ENCODE data around the gene CCRL2.
"Not testable (repeated sequence)": the region's sequence is repeated elsewhere in the genome, so short reads cannot be mapped to it uniquely, and the experiment has no call there.

DNA sequence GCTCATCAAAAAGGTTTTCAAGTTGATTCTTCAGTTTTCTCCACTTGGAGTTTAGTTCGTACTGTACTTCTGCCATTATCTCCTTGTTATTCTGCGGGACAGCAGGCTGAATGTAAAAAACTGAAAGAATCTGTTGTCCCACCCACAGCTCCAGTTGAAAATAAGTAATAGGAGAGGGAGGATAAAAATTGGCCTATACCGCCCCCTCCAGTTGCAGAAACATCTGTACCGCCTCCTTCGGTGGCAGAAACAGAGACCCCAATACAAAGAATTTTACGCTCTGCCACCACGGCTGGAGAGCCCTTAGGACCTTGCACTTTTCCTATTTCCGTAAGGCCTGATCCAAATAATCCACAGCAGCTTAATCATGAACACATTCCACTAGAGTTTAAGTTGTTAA, 20.3 kb downstream of the CCRL2 start:
- not testable (repeated sequence) for TF ChIP-seq POLR2A (IDR thresholded peaks at IDR 0.05)
- TF ChIP-seq, protein P1, sequence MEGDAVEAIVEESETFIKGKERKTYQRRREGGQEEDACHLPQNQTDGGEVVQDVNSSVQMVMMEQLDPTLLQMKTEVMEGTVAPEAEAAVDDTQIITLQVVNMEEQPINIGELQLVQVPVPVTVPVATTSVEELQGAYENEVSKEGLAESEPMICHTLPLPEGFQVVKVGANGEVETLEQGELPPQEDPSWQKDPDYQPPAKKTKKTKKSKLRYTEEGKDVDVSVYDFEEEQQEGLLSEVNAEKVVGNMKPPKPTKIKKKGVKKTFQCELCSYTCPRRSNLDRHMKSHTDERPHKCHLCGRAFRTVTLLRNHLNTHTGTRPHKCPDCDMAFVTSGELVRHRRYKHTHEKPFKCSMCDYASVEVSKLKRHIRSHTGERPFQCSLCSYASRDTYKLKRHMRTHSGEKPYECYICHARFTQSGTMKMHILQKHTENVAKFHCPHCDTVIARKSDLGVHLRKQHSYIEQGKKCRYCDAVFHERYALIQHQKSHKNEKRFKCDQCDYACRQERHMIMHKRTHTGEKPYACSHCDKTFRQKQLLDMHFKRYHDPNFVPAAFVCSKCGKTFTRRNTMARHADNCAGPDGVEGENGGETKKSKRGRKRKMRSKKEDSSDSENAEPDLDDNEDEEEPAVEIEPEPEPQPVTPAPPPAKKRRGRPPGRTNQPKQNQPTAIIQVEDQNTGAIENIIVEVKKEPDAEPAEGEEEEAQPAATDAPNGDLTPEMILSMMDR (IDR thresholded peaks at IDR 0.05), result peak in 2 of 4 donors; percentile 13 to 16

Measured in right lobe of liver (tissue), 4 donors.